GM12872 (cell line): ENCODE results near the gene TXNL4A.

Experiments
- TF ChIP-seq, protein P1 (sequence below): IDR thresholded peaks from 3 replicates; pipeline ENCODE4 v1.5.1; 2011; ENCODE audit warnings: low read depth, mild to moderate bottlenecking, low read length, moderate library complexity; ENCODE audit not compliant: insufficient read depth

TXNL4A gene

DNA sequence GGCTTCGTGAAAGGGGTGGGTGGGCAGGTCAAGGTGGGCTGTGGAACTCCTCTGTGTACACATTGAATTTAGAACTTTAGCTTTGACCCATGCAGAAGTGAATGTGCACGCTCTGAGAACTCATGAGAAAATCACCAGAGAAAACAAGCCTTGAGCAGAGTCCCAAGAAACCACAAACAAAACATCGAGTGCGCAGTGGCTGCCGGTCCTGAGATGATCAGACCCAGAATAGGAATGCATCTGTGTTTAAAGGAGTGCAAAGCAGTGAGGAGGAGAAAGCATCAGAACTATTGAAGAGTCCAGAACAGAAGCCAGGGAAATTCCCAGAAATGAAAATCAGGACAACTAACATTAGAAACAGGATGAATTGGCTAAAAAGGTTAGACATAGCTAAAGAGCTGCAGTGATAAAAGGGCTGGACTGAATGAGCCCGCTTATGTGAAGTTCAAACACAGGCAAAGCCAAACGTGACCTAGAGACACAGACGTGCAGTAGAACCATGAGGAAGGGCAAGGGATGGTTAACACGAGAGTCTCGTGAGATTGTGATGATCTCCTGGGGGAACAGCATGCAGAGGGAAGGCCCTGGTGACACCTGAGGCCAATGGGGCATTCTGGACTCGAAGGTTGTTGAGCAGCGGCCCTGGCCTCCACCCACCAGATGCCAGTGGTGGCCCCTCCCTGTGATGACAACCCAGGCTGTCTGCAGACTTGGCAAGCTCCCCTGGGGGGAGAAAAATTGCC lies 16.4 kb upstream of the TXNL4A start:
- TF ChIP-seq, protein P1, sequence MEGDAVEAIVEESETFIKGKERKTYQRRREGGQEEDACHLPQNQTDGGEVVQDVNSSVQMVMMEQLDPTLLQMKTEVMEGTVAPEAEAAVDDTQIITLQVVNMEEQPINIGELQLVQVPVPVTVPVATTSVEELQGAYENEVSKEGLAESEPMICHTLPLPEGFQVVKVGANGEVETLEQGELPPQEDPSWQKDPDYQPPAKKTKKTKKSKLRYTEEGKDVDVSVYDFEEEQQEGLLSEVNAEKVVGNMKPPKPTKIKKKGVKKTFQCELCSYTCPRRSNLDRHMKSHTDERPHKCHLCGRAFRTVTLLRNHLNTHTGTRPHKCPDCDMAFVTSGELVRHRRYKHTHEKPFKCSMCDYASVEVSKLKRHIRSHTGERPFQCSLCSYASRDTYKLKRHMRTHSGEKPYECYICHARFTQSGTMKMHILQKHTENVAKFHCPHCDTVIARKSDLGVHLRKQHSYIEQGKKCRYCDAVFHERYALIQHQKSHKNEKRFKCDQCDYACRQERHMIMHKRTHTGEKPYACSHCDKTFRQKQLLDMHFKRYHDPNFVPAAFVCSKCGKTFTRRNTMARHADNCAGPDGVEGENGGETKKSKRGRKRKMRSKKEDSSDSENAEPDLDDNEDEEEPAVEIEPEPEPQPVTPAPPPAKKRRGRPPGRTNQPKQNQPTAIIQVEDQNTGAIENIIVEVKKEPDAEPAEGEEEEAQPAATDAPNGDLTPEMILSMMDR: no peak

DNA sequence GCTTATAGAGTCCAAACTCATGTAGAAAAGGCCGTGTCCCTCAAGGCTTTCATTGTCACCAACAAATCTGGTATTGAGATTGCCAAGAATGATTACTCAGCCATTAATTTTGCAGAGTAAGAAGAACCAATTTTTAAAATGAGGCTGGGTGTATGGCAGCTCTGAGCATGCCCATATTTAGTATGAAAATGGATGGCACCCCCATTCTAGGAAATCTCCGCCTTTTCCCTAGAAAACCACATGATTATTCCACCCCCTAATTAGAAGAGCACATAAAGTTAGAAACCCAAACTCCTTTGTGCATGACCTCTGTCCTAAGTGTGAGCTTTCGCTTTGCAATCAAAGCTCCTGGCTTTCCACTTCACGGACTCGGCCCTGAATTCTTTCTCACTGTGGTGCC lies 14.1 kb upstream of the TXNL4A start:
- TF ChIP-seq, protein P1: no peak

- TF ChIP-seq, protein P1: no peak
Observed at GRCh38 chr18:80000877-80001276, 12.5 kb upstream of the TXNL4A start.

DNA sequence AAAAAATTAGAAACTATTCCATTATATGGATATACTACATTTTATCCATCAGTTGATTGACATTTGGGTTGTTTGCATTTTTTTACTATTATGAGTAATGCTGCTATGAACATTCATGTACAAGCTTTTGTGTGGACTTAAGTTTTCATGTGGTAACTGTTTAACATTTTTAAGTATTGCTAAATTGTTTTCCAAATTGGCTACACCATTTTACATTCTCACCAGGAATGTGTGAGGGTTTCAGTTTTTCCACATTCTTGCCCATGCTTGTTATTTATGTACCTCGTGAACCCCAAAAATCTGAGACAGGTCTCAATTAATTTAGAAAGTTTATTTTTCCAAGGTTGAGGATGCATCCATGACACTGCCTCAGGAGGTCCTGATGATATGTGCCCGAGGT lies 3.1 kb upstream of the TXNL4A start:
- TF ChIP-seq, protein P1: no peak

DNA sequence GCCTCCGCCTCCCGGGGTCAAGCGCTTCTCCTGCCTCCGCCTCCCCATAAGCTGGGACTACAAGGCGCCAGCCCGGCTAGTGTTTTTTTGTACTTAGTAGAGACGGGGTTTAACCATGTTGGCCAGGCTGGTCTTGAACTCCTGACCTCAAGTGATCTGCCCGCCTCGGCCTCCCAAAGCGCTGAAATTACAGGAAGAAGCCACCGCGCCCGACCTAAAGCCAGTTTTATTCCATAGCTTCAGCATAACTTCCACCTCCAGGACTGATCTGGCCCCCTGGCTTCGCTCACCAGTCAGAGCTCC lies 783 bp upstream of the TXNL4A start:
- TF ChIP-seq, protein P1: no peak

DNA sequence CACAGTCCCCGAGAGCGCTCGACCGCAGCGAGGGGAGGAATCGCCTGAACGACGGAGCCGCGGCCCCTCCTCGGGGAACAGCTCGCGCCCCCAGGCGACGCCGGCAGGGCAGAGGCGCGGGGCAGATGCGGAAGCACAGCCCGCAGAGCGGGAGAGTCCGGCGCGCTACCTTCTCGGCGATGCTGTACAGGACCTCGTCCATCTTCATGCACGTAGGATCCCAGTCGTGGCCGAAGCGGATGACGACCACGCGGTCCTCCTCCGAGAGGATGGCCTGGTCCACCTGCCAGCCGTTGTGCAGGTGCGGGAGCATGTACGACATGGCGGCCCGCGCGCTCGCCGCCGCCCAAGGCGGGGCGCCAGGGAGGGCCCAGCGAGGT lies 302 bp downstream of the TXNL4A start:
- TF ChIP-seq, protein P1: peak; percentile 47

DNA sequence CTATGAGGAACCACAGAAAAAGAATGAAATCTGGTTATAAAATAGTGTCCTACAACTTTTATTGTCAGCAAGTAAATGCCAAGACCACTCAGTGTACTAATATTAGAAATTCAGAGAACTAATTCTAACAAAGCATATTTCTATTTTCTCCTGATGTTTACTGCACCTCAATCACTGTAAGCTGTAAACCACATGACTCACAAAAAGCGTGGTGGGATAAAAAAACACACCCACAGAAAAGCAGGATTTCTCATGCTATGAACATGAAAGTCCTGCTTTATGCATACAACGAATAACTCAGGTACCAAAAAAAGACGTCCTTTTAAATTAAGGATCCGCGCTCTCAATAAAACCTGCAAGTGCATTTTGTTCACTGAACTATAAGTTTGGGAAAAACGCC lies 797 bp downstream of the TXNL4A start:
- TF ChIP-seq, protein P1: no peak
